K562 (cell line): ENCODE measurements around the gene PARP15. TPM values are rescaled to one million over a fixed set of nuclear protein-coding genes. Genes with fewer than 3 reads are reported as not detected.

ENCODE experiments used
- ATAC-seq: fragments of 200-7000 bp; cut with Tn5 transposase; 3 replicates; pipeline ENCODE4 v1.9.1; 2020; ENCODE audit warnings: moderate library complexity
- BruUV-seq: library from RNA; stranded (reverse); fragments of 400-500 nt; replicated peaks from 2 replicates; lab custom pipeline; 2021; lab: Mats Ljungman, UMichigan
- CTCF ChIA-PET: fragments of 300-600 bp; formaldehyde crosslinking; extraction: SDS; loops from one replicate; lab custom pipeline; 2021; ENCODE audit warnings: low intra/inter-chr PET ratio; lab: Yijun Ruan, JAX
- POLR2A ChIA-PET: fragments of 300-600, 350-650 bp; sonication (Branson Sonifier 250); formaldehyde crosslinking; extraction: SDS; loops from one replicate; lab custom pipeline; 2021; ENCODE audit warnings: antibody characterized with exemption, inconsistent platforms; lab: Yijun Ruan, JAX
- DNase-seq, 4 experiments: peaks; one replicate each; pipeline versions ENCODE4 v3.0.0 to v3.0.0-alpha.2; 2011 to 2018; ENCODE audit warnings: low spot score in 3 of 4, mixed read lengths in 3 of 4; ENCODE audit errors: extremely low read depth in 1 of 4
- FAIRE-seq: peaks from 2 replicates; lab custom pipeline; 2011; peaks lifted over from hg19 to GRCh38; lab: Jason Lieb, UNC
- H2AFZ ChIP-seq: 2 replicates; pipeline ENCODE4 v1.6.0; 2011; ENCODE audit warnings: low read depth, low read length, control low read depth, inconsistent platforms
- H3K27ac ChIP-seq: fragments of 200-600 bp; 3 replicates; pipeline ENCODE4 v1.8.0; 2011; ENCODE audit warnings: low read depth, mild to moderate bottlenecking, control low read depth, inconsistent platforms, low read length, moderate library complexity, mixed read lengths; ENCODE audit errors: extremely low read depth
- H3K27me3 ChIP-seq, 2 experiments: fragments of 300-600 bp in 1 of 2; 2 replicates in 1 of 2; 3 replicates in 1 of 2; pipeline versions ENCODE4 v1.6.0 to v1.8.0; 2011; ENCODE audit warnings: inconsistent platforms in 2 of 2, low read length in 2 of 2, mild to moderate bottlenecking in 1 of 2, mixed read lengths in 1 of 2, moderate library complexity in 1 of 2; ENCODE audit not compliant: control insufficient read depth in 2 of 2, insufficient read depth in 2 of 2
- H3K36me3 ChIP-seq: fragments of 300-600 bp; 3 replicates; pipeline ENCODE4 v1.8.0; 2011; ENCODE audit warnings: mild to moderate bottlenecking, low read length, inconsistent platforms; ENCODE audit not compliant: control insufficient read depth, insufficient read depth
- H3K4me1 ChIP-seq, 2 experiments: fragments of 200-600 bp in 1 of 2; replicated peaks in 1 of 2; 2 replicates in 1 of 2; 3 replicates in 1 of 2; pipeline versions ENCODE4 v1.5.1 to v1.8.0; 2011; ENCODE audit warnings: inconsistent platforms in 2 of 2, low read length in 2 of 2, mild to moderate bottlenecking in 1 of 2, mixed read lengths in 1 of 2, moderate library complexity in 1 of 2; ENCODE audit not compliant: control insufficient read depth in 2 of 2, insufficient read depth in 2 of 2
- H3K4me2 ChIP-seq: 2 replicates; pipeline ENCODE4 v1.6.1; 2011; ENCODE audit warnings: low read length, control low read depth, inconsistent platforms, mixed read lengths; ENCODE audit not compliant: insufficient read depth
- H3K4me3 ChIP-seq: fragments of 200-600 bp; sonication (generic), shearing (Covaris generic); 2 replicates; pipeline ENCODE4 v1.5.1; 2016; ENCODE audit warnings: control low read depth, inconsistent platforms
- H3K79me2 ChIP-seq: fragments of 200-600 bp; 3 replicates; pipeline ENCODE4 v1.8.0; 2011; ENCODE audit warnings: low read length, inconsistent platforms; ENCODE audit not compliant: control insufficient read depth, insufficient read depth
- H3K9ac ChIP-seq, 2 experiments: 2 replicates each; pipeline versions ENCODE4 v1.6.0 to v1.6.1; 2011; ENCODE audit warnings: low read depth in 2 of 2, low read length in 2 of 2, control low read depth in 1 of 2, inconsistent platforms in 1 of 2, mild to moderate bottlenecking in 1 of 2, mixed read lengths in 1 of 2; ENCODE audit not compliant: insufficient read depth in 1 of 2
- H3K9me1 ChIP-seq: one replicate; pipeline ENCODE4 v1.6.0; 2011; ENCODE audit warnings: inconsistent platforms, mild to moderate bottlenecking, low read length, moderate library complexity; ENCODE audit not compliant: control insufficient read depth, insufficient read depth
- H3K9me3 ChIP-seq: replicated peaks from 2 replicates; pipeline ENCODE4 v1.5.1; 2011; ENCODE audit warnings: low read depth, low read length, inconsistent platforms; ENCODE audit not compliant: control insufficient read depth, insufficient read depth
- H4K20me1 ChIP-seq: replicated peaks from 2 replicates; pipeline ENCODE4 v1.6.1; 2011; ENCODE audit warnings: low read length, inconsistent platforms, mixed read lengths; ENCODE audit not compliant: control insufficient read depth, insufficient read depth
- ARID2 ChIP-seq: fragments of 450-650 bp; IDR thresholded peaks from 2 replicates; pipeline ENCODE4 v1.6.1; 2017; ENCODE audit warnings: antibody characterized with exemption, mild to moderate bottlenecking
- DMBX1 ChIP-seq: fragments of 250-450 bp; sonication (Bioruptor Pico); IDR thresholded peaks from 2 replicates; pipeline ENCODE4 v1.8.0; 2022; ENCODE audit warnings: inconsistent platforms, mild to moderate bottlenecking, moderate library complexity, borderline replicate concordance
- HDGF ChIP-seq: fragments of 450-650 bp; IDR thresholded peaks from 2 replicates; pipeline ENCODE4 v1.6.1; 2016
- HMGN3 ChIP-seq: IDR thresholded peaks from 2 replicates; pipeline ENCODE4 v1.6.1; 2011; ENCODE audit warnings: borderline replicate concordance, low read depth, mild to moderate bottlenecking, mixed read lengths, low read length; ENCODE audit not compliant: insufficient read length; ENCODE audit errors: extremely low read depth
- IRF2 ChIP-seq: sonication (generic); formaldehyde crosslinking; IDR thresholded peaks from 2 replicates; pipeline ENCODE4 v1.8.1; 2022; ENCODE audit warnings: mild to moderate bottlenecking, missing genetic modification reagents
- RBBP5 ChIP-seq: fragments of 200-600 bp; sonication (generic); IDR thresholded peaks from 2 replicates; pipeline ENCODE4 v1.6.1; 2012; ENCODE audit warnings: borderline replicate concordance, mild to moderate bottlenecking, low read length, control low read depth, inconsistent platforms; ENCODE audit not compliant: insufficient read depth, poor library complexity, severe bottlenecking
- SP1 ChIP-seq: sonication (generic); formaldehyde crosslinking; IDR thresholded peaks from 2 replicates; pipeline ENCODE4 v1.8.1; 2022; ENCODE audit warnings: mild to moderate bottlenecking, missing genetic modification reagents
- TEAD2 ChIP-seq: fragments of 450-650 bp; IDR thresholded peaks from 2 replicates; pipeline ENCODE4 v1.6.1; 2016; ENCODE audit warnings: missing genetic modification characterization, control low read depth, missing compliant biosample characterization
- ZNF239 ChIP-seq: fragments of 250-450 bp; sonication (Bioruptor Pico); IDR thresholded peaks from 2 replicates; pipeline ENCODE4 v1.4.0; 2020; ENCODE audit warnings: mild to moderate bottlenecking
- ZNF699 ChIP-seq: fragments of 250-450 bp; sonication (Bioruptor Pico); IDR thresholded peaks from 2 replicates; pipeline ENCODE4 v1.8.0; 2021; ENCODE audit warnings: mild to moderate bottlenecking, moderate library complexity; ENCODE audit not compliant: insufficient replicate concordance
- ZNF75A ChIP-seq: fragments of 450-650 bp; formaldehyde crosslinking; IDR thresholded peaks from 2 replicates; pipeline ENCODE4 v1.4.0; 2020; ENCODE audit warnings: mild to moderate bottlenecking
- WGBS: fragments of 100-300 bp; shearing (Covaris generic); methylation state at CpG from one replicate; pipeline ENCODE4 v1.1.6; 2016; ENCODE audit warnings: low coverage, mixed read lengths; ENCODE audit not compliant: insufficient coverage; ENCODE audit errors: missing lambda C conversion rate; 5-methylcytosine and 5-hydroxymethylcytosine counted together
- in situ Hi-C: fragments of 300-500 bp; cut with MboI; formaldehyde crosslinking; loops from 4 replicates; pipeline ENCODE4 v1.15.0; 2018; ENCODE audit warnings: inconsistent platforms, mixed read lengths
- intact Hi-C: fragments of 100-400 bp; cut with micrococcal nuclease; formaldehyde crosslinking; loops from 2 replicates; pipeline ENCODE4 v1.14.2; 2022
- polyA plus RNA-seq, 8 experiments: library from polyadenylated mRNA; depleted of rRNA in 4 of 8; stranded (reverse) in 5 of 8; unstranded in 3 of 8; fragments of >200 nt; fragmentation: Nextera tagmentation in 2 of 8; fragmentation: Illumina TruSeq in 1 of 8; extraction: Ambion mirVana in 2 of 8; extraction: Trizol in 1 of 8; gene quantifications; 2 replicates each; pipeline versions ENCODE4 v1.2.1 to v1.2.3, GENCODE V29; 2011 to 2014; ENCODE audit warnings: inconsistent platforms in 1 of 8, missing spikeins in 1 of 8
- total RNA-seq, 7 experiments: library from RNA; depleted of rRNA in 6 of 7; stranded (reverse); fragments of >200 nt in 6 of 7; fragmentation: Illumina TruSeq in 2 of 7; extraction: Trizol in 2 of 7; gene quantifications; 2 replicates each; pipeline versions ENCODE4 v1.2.1 to v1.2.3, GENCODE V29; 2011 to 2021; ENCODE audit warnings: low replicate concordance in 1 of 7

The PARP15 gene
- total and polyA plus RNA-seq, 9 of the 15 experiments (the other 6 are each of a cell fraction or from before 2014, with no cell fraction given): 0.05 to 0.40 (median 0.13) TPM

DNA sequence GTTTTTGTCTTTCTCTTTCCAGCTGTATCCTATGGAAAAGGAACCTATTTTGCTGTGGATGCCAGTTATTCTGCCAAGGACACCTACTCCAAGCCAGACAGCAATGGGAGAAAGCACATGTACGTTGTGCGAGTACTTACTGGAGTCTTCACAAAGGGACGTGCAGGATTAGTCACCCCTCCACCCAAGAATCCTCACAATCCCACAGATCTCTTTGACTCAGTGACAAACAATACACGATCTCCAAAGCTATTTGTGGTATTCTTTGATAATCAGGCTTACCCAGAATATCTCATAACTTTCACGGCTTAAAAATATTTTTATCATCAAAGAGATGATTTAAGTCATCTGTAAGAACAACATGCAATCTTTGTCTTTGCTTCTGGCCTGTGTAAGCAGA, 58.3 kb downstream of the PARP15 start:
- no peak for TF ChIP-seq DMBX1 (CRISPR knock-in tag)
- H3K9me1 ChIP-seq: no peaks in the 10 kb centered on the region
- H4K20me1 ChIP-seq: no peaks in the 10 kb centered on the region
- WGBS: 0% methylated on average over 5 of the region's 5 CpGs
- no peak overlapping the region for H2AFZ ChIP-seq
- H3K9ac ChIP-seq: no peak overlapping the region
- CTCF ChIA-PET: no interaction called here
- no peak overlapping the region for H3K27ac ChIP-seq
- DNase-seq: no peak
- no peak overlapping the region for H3K4me2 ChIP-seq
- no peak for FAIRE-seq
- no TSS peak for BruUV-seq
- no peaks in the 10 kb centered on the region for H3K4me1 ChIP-seq
- intact Hi-C loops (no loop called here), in situ Hi-C loops (no loop called here)
- H3K27me3 ChIP-seq: peaks cover 6 to 12% of the 10 kb centered on the region in 2 experiments; a peak in 4 of 5 replicates
- POLR2A ChIA-PET: no interaction called here
- no peaks in the 10 kb centered on the region for H3K79me2 ChIP-seq
- H3K9me3 ChIP-seq: no peaks in the 10 kb centered on the region
- ATAC-seq: no peak
- H3K4me3 ChIP-seq: no peak overlapping the region
- no peaks in the 10 kb centered on the region for H3K36me3 ChIP-seq

DNA sequence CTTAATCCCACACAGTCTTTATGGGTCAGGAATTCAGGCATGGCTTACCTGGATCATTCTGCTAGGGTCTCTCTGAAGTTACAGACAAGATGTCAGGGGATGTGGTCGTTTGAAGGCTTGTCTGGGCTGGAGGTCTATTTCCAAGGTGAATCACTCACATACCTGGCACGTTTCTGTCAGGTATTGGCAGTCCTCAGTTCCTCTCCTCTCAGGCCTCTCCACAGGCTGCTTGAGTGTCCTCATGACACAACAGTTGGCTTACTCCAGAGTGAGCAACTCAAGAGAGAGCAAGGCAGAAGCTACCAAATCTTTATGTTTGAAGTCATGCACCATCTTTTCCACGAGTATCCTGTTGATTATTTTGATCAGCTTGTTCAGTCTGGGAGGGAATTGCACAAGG, 59.2 kb downstream of the PARP15 start:
- ATAC-seq: no peak
- BruUV-seq: no TSS peak
- Histone ChIP-seq H3K9ac (no peak overlapping the region), H2AFZ (no peak overlapping the region), H3K36me3 (no peaks in the 10 kb centered on the region), H3K9me3 (no peaks in the 10 kb centered on the region), H3K4me1 (no peaks in the 10 kb centered on the region), H3K79me2 (no peaks in the 10 kb centered on the region), H3K27me3 (peaks cover 6 to 12% of the 10 kb centered on the region in 2 experiments; a peak in 4 of 5 replicates), H3K4me2 (no peak overlapping the region), H3K27ac (no peak overlapping the region), H4K20me1 (no peaks in the 10 kb centered on the region), H3K4me3 (no peak overlapping the region), H3K9me1 (no peaks in the 10 kb centered on the region)
- no peak for FAIRE-seq
- no peak for TF ChIP-seq ZNF699 (CRISPR knock-in tag)
- TF ChIP-seq RBBP5: no peak
- no peak for TF ChIP-seq ZNF239 (CRISPR knock-in tag)
- no peak for TF ChIP-seq ZNF75A
- no peak for TF ChIP-seq TEAD2 (tag)
- no peak for TF ChIP-seq HMGN3
- TF ChIP-seq ARID2: no peak
- no peak for TF ChIP-seq SP1 (CRISPR knock-in tag)
- no peak for TF ChIP-seq IRF2 (CRISPR knock-in tag)
- TF ChIP-seq HDGF: no peak
- ChIA-PET POLR2A (no interaction called here), CTCF (no interaction called here)
- no peak for DNase-seq
- WGBS: 0% methylated on average over 3 of the region's 3 CpGs
- intact Hi-C loops: no loop called here
- in situ Hi-C loops: no loop called here
